ENCODE data around the gene ROGDI.

ROGDI gene

DNA sequence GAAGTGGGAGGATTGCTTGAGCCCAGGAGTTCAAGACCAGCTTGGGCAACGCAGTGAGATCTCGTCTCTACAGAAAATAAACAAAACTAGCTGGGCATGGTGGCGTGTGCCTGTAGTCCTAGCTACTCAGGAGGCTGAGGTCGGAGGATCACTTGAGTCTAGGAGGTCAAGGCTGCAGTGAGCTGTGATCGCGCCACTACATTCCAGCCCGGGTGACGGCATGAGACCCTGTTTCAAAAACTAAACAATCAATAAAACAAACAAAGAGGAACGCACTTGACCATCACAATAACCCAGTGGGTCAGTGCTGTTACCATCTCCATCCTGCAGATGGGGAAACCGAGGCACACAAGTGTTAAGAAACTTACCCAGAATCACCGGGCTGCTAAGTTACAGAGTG, 49.2 kb downstream of the ROGDI start:
- Mint-ChIP-seq H3K9me3 (peaks cover 4% of the 10 kb centered on the region), H3K4me3 (no peak overlapping the region), H3K36me3 (ENCODE audit: low read depth) (peaks cover 27% of the 10 kb centered on the region), H3K27ac (no peak overlapping the region), H3K27me3 (ENCODE audit: low read depth) (no peaks in the 10 kb centered on the region), H3K4me1 (ENCODE audit: low read depth) (no peaks in the 10 kb centered on the region)
- no peak for DNase-seq (ENCODE audit: low spot score)

DNA sequence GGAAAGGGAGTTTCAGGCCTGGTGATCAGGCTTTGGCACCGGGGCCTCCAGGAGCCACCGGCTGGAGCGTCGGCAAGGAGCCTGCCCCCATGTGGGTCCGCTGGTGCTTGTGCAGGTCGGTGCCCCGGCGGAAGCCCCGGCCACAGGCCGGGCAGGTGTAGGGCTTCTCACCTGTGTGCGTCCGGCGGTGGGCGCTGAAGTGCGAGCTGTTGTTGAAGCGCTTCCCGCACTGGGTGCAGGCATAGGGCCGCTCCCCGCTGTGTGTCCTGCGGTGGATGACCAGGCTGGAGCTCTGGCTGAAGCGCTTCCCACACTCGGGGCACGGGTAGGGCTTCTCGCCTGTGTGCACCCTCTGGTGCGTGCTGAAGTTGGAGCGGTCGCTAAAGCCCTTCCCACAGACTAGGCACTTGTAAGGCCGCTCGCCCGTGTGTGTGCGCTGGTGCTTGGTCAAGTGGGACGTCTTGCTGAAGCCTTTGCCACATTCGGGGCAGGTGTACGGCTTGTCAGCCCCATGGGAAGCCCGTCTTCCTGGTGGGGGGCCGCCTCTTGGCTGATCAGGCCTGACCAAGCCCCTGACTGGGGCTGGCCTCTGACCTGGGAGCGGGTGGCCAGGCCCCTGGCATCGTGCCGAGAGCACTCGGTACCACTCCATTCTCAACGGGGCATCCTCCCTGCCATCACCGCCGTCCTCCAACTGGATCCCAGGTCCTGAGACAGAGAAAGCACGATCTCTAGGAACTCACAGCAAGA, 49.9 kb downstream of the ROGDI start:
- Mint-ChIP-seq H3K9me3 (peaks cover 4% of the 10 kb centered on the region), H3K27me3 (ENCODE audit: low read depth) (no peaks in the 10 kb centered on the region), H3K36me3 (ENCODE audit: low read depth) (peaks cover 25% of the 10 kb centered on the region), H3K27ac (no peak overlapping the region), H3K4me1 (ENCODE audit: low read depth) (peaks cover 6% of the 10 kb centered on the region), H3K4me3 (no peak overlapping the region)
- DNase-seq (ENCODE audit: low spot score) = no peak

DNA sequence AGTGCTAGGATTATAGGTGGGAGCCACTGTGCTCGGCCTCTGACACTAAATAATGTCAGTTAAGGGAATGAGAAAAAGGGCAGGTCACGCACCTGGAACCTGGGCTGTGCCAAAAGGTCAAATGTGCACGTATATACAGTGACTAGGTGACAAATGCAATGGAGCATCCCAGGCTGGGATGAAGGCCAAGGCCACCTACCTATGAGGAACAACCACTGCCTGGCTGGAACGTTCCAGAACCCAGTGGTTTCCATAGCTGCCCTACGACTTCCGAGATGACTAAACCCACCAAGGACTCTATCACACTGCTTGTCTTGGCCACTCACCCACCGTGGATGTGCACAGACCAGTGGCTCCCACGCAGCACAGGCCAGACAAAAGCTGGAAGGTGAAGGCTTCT, 51.5 kb downstream of the ROGDI start:
- H3K36me3 Mint-ChIP-seq (ENCODE audit: low read depth) = peaks cover 19% of the 10 kb centered on the region
- H3K4me3 Mint-ChIP-seq = no peak overlapping the region

DNA sequence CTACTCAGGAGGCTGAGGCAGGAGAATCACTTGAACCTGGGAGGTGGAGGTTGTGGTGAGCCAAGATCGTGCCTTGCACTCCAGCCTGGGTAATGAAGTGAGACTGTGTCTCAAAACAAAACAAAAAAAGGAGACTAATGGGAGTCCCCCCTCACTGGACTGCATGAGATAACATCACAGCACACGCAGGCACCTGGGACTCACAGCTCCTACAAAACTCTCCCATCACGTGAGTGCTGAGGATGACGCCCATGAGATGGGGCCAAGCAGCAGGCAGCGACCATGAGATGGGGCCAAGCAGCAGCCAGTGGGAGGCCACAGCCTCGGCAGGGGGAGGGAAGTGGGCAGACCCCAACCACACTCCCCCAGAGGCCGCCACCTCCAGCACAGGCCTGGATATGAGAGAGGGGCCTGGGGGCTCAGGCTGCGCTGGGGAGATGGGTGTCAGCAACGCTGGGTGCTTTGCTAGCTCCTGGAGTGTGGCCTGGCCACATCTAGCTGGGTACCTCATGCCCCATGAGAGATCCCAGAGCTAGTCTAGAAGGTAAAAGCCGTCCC, 52.7 kb downstream of the ROGDI start:
- H3K27me3 Mint-ChIP-seq (ENCODE audit: low read depth) = no peaks in the 10 kb centered on the region
- no peak for DNase-seq (ENCODE audit: low spot score)
- no peak overlapping the region for H3K27ac Mint-ChIP-seq
- H3K4me1 Mint-ChIP-seq (ENCODE audit: low read depth) = peaks cover 7% of the 10 kb centered on the region
- H3K4me3 Mint-ChIP-seq = no peak overlapping the region
- no peaks in the 10 kb centered on the region for H3K9me3 Mint-ChIP-seq
- H3K36me3 Mint-ChIP-seq (ENCODE audit: low read depth) = peaks cover 10% of the 10 kb centered on the region

More for the DNA sequence above, 51.5 kb downstream of the ROGDI start:
- no peak for DNase-seq (ENCODE audit: low spot score)
- H3K9me3 Mint-ChIP-seq = peaks cover 4% of the 10 kb centered on the region
- peaks cover 7% of the 10 kb centered on the region for H3K4me1 Mint-ChIP-seq (ENCODE audit: low read depth)
- H3K27ac Mint-ChIP-seq = no peak overlapping the region
- no peaks in the 10 kb centered on the region for H3K27me3 Mint-ChIP-seq (ENCODE audit: low read depth)

- H3K4me1 Mint-ChIP-seq (ENCODE audit: low read depth) = peaks cover 7% of the 10 kb centered on the region
- H3K27ac Mint-ChIP-seq = peak overlapping the region; percentile 15
- no peak for DNase-seq (ENCODE audit: low spot score)
- H3K4me3 Mint-ChIP-seq = no peak overlapping the region
- no peaks in the 10 kb centered on the region for H3K27me3 Mint-ChIP-seq (ENCODE audit: low read depth)
- no peaks in the 10 kb centered on the region for H3K9me3 Mint-ChIP-seq
- peaks cover 6% of the 10 kb centered on the region for H3K36me3 Mint-ChIP-seq (ENCODE audit: low read depth)
These were observed 53.6 kb downstream of the ROGDI start for GRCh38 chr16:4748682-4749411.

GRCh38 chr16:4747906-4748681, 54.3 kb downstream of the ROGDI start:
- Mint-ChIP-seq H3K9me3 (no peaks in the 10 kb centered on the region), H3K36me3 (ENCODE audit: low read depth) (peaks cover 3% of the 10 kb centered on the region), H3K27ac (peak overlapping the region; percentile 60), H3K4me1 (ENCODE audit: low read depth) (peaks cover 11% of the 10 kb centered on the region), H3K27me3 (ENCODE audit: low read depth) (no peaks in the 10 kb centered on the region), H3K4me3 (peak overlapping the region; percentile 15)
- no peak for DNase-seq (ENCODE audit: low spot score)

DNA sequence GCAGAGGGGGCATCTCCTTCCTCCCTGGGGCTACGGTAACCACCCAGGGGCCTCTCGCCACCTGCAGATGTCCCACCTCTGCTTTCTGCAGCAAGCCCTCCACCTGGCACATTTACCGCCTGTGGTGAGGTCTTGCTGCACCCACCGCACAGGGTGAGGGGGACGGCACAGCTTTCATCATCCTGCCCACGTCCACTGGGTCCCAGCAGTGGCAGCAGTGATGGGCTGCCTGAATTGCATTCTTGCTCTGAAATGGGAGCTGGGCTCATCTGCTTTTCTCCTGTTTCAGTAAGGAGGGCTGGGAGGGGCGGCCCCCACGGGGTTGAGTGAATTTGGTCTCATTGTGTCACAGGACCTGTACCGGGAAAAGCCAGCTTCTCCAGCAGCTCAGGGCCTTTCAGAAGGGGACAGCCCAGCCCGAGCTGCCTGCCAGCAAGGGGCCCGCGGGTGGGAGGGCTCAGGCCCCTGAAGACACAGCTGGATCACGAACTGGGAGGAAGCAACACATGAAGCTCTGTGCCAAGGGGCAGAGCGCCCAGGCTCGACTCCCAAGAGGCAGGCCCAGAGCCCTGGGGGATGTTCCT, 55.4 kb downstream of the ROGDI start:
- Mint-ChIP-seq H3K4me3 (no peak overlapping the region), H3K27ac (no peak overlapping the region)

More for the DNA sequence above, 55.4 kb downstream of the ROGDI start:
- H3K27me3 Mint-ChIP-seq (ENCODE audit: low read depth) = no peaks in the 10 kb centered on the region
- no peak for DNase-seq (ENCODE audit: low spot score)
- H3K4me1 Mint-ChIP-seq (ENCODE audit: low read depth) = peaks cover 11% of the 10 kb centered on the region
- H3K36me3 Mint-ChIP-seq (ENCODE audit: low read depth) = peaks cover 2% of the 10 kb centered on the region
- H3K9me3 Mint-ChIP-seq = no peaks in the 10 kb centered on the region

Data from T-helper 2 cell treated with Interferon-gamma antibody and Interleukin-4, amounts not matched to agents 5 μg/mL and 100 μg/mL, for 36 hours (primary cell).